HepG2 (cell line): ENCODE data around the gene ZNF142. TPM values are rescaled to one million over a fixed set of nuclear protein-coding genes. Genes with fewer than 3 reads are reported as not detected.
"Not testable (repeated sequence)": the region's sequence is repeated elsewhere in the genome, so short reads cannot be mapped to it uniquely, and the experiment has no call there.

Source experiments
- ASH2L ChIP-seq: fragments of 300-600, 200-600 bp; sonication (generic); IDR thresholded peaks from 2 replicates; pipeline ENCODE4 v1.7.0; 2017; ENCODE audit warnings: low read depth, mild to moderate bottlenecking, moderate library complexity, mixed read lengths, low read length; ENCODE audit not compliant: insufficient read length
- CEBPG ChIP-seq: IDR thresholded peaks from 2 replicates; pipeline ENCODE4 v1.6.1; 2016
- CTCF ChIP-seq: sonication (generic); formaldehyde crosslinking; IDR thresholded peaks from 2 replicates; pipeline ENCODE4 v1.5.0; 2020; ENCODE audit warnings: mild to moderate bottlenecking, missing genetic modification reagents, moderate library complexity
- ERF ChIP-seq: IDR thresholded peaks from 2 replicates; pipeline ENCODE4 v1.6.1; 2018; ENCODE audit warnings: missing biosample characterization, missing genetic modification reagents
- FOSL2 ChIP-seq: sonication (generic); formaldehyde crosslinking; IDR thresholded peaks from 2 replicates; pipeline ENCODE4 v1.4.0; 2020; ENCODE audit warnings: missing genetic modification reagents
- FOXA3 ChIP-seq: IDR thresholded peaks from 2 replicates; pipeline ENCODE4 v1.6.1; 2016; ENCODE audit warnings: missing genetic modification reagents, missing compliant biosample characterization
- GABPA ChIP-seq, 2 experiments: IDR thresholded peaks; 2 replicates each; pipeline ENCODE4 v1.6.1; 2011 to 2016; ENCODE audit warnings: low read depth in 2 of 2, low read length in 1 of 2, missing biosample characterization in 1 of 2, missing genetic modification characterization in 1 of 2
- GATAD2A ChIP-seq: IDR thresholded peaks from 2 replicates; pipeline ENCODE4 v1.6.1; 2016
- HMGXB4 ChIP-seq, 2 experiments: sonication (generic) in 1 of 2; formaldehyde crosslinking in 1 of 2; IDR thresholded peaks; 2 replicates each; pipeline versions ENCODE4 v1.4.0 to v1.6.1; 2018 to 2020; ENCODE audit warnings: missing genetic modification reagents in 2 of 2, borderline replicate concordance in 1 of 2, low read depth in 1 of 2, mild to moderate bottlenecking in 1 of 2, missing biosample characterization in 1 of 2
- IKZF5 ChIP-seq: IDR thresholded peaks from 2 replicates; pipeline ENCODE4 v1.6.1; 2018; ENCODE audit warnings: missing genetic modification reagents, mild to moderate bottlenecking, missing compliant biosample characterization
- IRF2 ChIP-seq: IDR thresholded peaks from 2 replicates; pipeline ENCODE4 v1.6.1; 2018; ENCODE audit warnings: missing genetic modification reagents, missing compliant biosample characterization
- KLF16 ChIP-seq, 2 experiments: sonication (generic) in 1 of 2; formaldehyde crosslinking in 1 of 2; IDR thresholded peaks; 2 replicates each; pipeline versions ENCODE4 v1.6.1 to v1.8.0; 2016 to 2023; ENCODE audit warnings: missing genetic modification reagents in 2 of 2, missing compliant biosample characterization in 1 of 2
- MIER2 ChIP-seq: IDR thresholded peaks from 2 replicates; pipeline ENCODE4 v1.6.1; 2016; ENCODE audit warnings: missing biosample characterization, missing genetic modification reagents
- MIXL1 ChIP-seq: IDR thresholded peaks from 2 replicates; pipeline ENCODE4 v1.6.1; 2016
- SP1 ChIP-seq, 2 experiments: fragments of 450-650 bp in 1 of 2; sonication (generic) in 1 of 2; formaldehyde crosslinking in 1 of 2; IDR thresholded peaks; 2 replicates each; pipeline versions ENCODE4 v1.4.0 to v1.6.1; 2016 to 2020; ENCODE audit warnings: missing genetic modification reagents in 1 of 2
- SP5 ChIP-seq: IDR thresholded peaks from 2 replicates; pipeline ENCODE4 v1.6.1; 2016; ENCODE audit warnings: low read depth, borderline replicate concordance
- STAG1 ChIP-seq: sonication (generic); formaldehyde crosslinking; IDR thresholded peaks from 2 replicates; pipeline ENCODE4 v1.4.0; 2020; ENCODE audit warnings: missing genetic modification reagents
- TEAD3 ChIP-seq: optimal IDR thresholded peaks from 2 replicates; pipeline ENCODE3; 2016; ENCODE audit warnings: borderline replicate concordance
- TFDP2 ChIP-seq: sonication (generic); formaldehyde crosslinking; IDR thresholded peaks from 2 replicates; pipeline ENCODE4 v1.4.0; 2020; ENCODE audit warnings: missing genetic modification reagents
- XRCC5 ChIP-seq: fragments of 200-400 bp; formaldehyde crosslinking; optimal IDR thresholded peaks from 2 replicates; pipeline ENCODE3; 2017; ENCODE audit warnings: mild to moderate bottlenecking, low read length
- ZNF605 ChIP-seq: sonication (generic); formaldehyde crosslinking; IDR thresholded peaks from 2 replicates; pipeline ENCODE4 v1.8.0; 2022; ENCODE audit warnings: mild to moderate bottlenecking, missing genetic modification reagents
- polyA plus RNA-seq, 8 experiments: library from polyadenylated mRNA; depleted of rRNA in 3 of 8; stranded (reverse) in 7 of 8; unstranded in 1 of 8; fragments of >200 nt; fragmentation: Illumina TruSeq in 4 of 8; extraction: Trizol in 4 of 8; gene quantifications; 2 replicates each; pipeline versions ENCODE4 v1.2.1 to v1.2.3, GENCODE V29; 2011 to 2016; ENCODE audit warnings: low read depth in 4 of 8, missing spikeins in 1 of 8, mixed read lengths in 1 of 8; ENCODE audit not compliant: insufficient read depth in 1 of 8
- total RNA-seq, 5 experiments: library from RNA; depleted of rRNA; stranded (reverse); fragments of >200 nt; fragmentation: Illumina TruSeq; extraction: Trizol; gene quantifications; 2 replicates each; pipeline ENCODE4 v1.2.3, GENCODE V29; 2016; ENCODE audit warnings: low read depth in 1 of 5

The ZNF142 gene
- total and polyA plus RNA-seq, 2 of the 13 experiments (the other 11 are each of a cell fraction or from before 2014, with no cell fraction given) = 4.8 to 11.4 TPM

- TF ChIP-seq TFDP2 (CRISPR knock-in tag) = peak; percentile 42; the same call in 1 of the 2 replicates
- TF ChIP-seq SP5 (CRISPR knock-in tag) = 0 out of 2 replicates have a peak, but pooled peaks have one; percentile 24
- not testable (repeated sequence) for TF ChIP-seq GABPA (IDR thresholded peaks at IDR 0.05; ENCODE audit: low read depth, low read length); SP1 (IDR thresholded peaks at IDR 0.05)
- 0 out of 2 replicates have a peak, but pooled peaks have one; percentile 43 for TF ChIP-seq GABPA (CRISPR knock-in tag; IDR thresholded peaks at IDR 0.05; ENCODE audit: low read depth)
- peak in 1 of 2 experiments; percentile 49; a peak in 1 of 4 replicates for TF ChIP-seq KLF16 (CRISPR knock-in tag; IDR thresholded peaks at IDR 0.05)
- peak; percentile 33 to 67; a peak in 2 of 4 replicates for TF ChIP-seq HMGXB4 (CRISPR knock-in tag; IDR thresholded peaks at IDR 0.05; ENCODE audit: borderline replicate concordance in 1 of 2, low read depth in 1 of 2)
- 0 out of 2 replicates have a peak, but pooled peaks have one; percentile 31 for TF ChIP-seq MIER2 (CRISPR knock-in tag)
- peak; percentile 93 for TF ChIP-seq MIXL1 (CRISPR knock-in tag)
- TF ChIP-seq FOXA3 (CRISPR knock-in tag) = 0 out of 2 replicates have a peak, but pooled peaks have one; percentile 11
- 0 out of 2 replicates have a peak, but pooled peaks have one; percentile 25 for TF ChIP-seq FOSL2 (CRISPR knock-in tag)
- peak; percentile 57; the same call in 1 of the 2 replicates for TF ChIP-seq CEBPG (CRISPR knock-in tag)
- peak; percentile 90 for TF ChIP-seq STAG1
- TF ChIP-seq IRF2 (CRISPR knock-in tag) = peak; percentile 61; the same call in 1 of the 2 replicates
- TF ChIP-seq XRCC5 = peak; percentile 88
- TF ChIP-seq TEAD3 (CRISPR knock-in tag) = peak; percentile 88
- TF ChIP-seq CTCF (CRISPR knock-in tag) = peak; percentile 87
- 0 out of 2 replicates have a peak, but pooled peaks have one; percentile 39 for TF ChIP-seq SP1 (CRISPR knock-in tag; IDR thresholded peaks at IDR 0.05)
- 0 out of 2 replicates have a peak, but pooled peaks have one; percentile 25 for TF ChIP-seq IKZF5 (CRISPR knock-in tag)
- TF ChIP-seq ZNF605 (CRISPR knock-in tag) = 0 out of 2 replicates have a peak, but pooled peaks have one; percentile 23
- TF ChIP-seq ERF (CRISPR knock-in tag) = 0 out of 2 replicates have a peak, but pooled peaks have one; percentile 67
- TF ChIP-seq GATAD2A (CRISPR knock-in tag) = peak; percentile 62
- peak; percentile 57 for TF ChIP-seq ASH2L
Measured at GRCh38 chr2:218687400-218688060, 28.1 kb upstream of the ZNF142 start (continued).
